HepG2 (cell line): ENCODE data around the gene ASXL1. TPM values are rescaled to one million over a fixed set of nuclear protein-coding genes. Genes with fewer than 3 reads are reported as not detected.

Experiments used
- ASH2L ChIP-seq: fragments of 300-600, 200-600 bp; sonication (generic); IDR thresholded peaks from 2 replicates; pipeline ENCODE4 v1.7.0; 2017; ENCODE audit warnings: low read depth, mild to moderate bottlenecking, moderate library complexity, mixed read lengths, low read length; ENCODE audit not compliant: insufficient read length
- GABPB1 ChIP-seq: IDR thresholded peaks from 2 replicates; pipeline ENCODE4 v1.6.1; 2016; ENCODE audit warnings: mild to moderate bottlenecking, missing genetic modification reagents, moderate library complexity, missing compliant biosample characterization
- LCORL ChIP-seq, 2 experiments: fragments of 450-650 bp in 1 of 2; sonication (generic) in 1 of 2; formaldehyde crosslinking in 1 of 2; IDR thresholded peaks; 2 replicates each; pipeline versions ENCODE4 v1.5.0 to v1.6.1; 2017 to 2020; ENCODE audit warnings: antibody characterized with exemption in 1 of 2, missing genetic modification reagents in 1 of 2
- MAZ ChIP-seq, 2 experiments: sonication (generic) in 1 of 2; formaldehyde crosslinking in 1 of 2; IDR thresholded peaks; 2 replicates each; pipeline versions ENCODE4 v1.5.0 to v1.6.1; 2012 to 2020; ENCODE audit warnings: low read depth in 2 of 2, mild to moderate bottlenecking in 2 of 2, borderline replicate concordance in 1 of 2, improper control_type of control experiment in 1 of 2, low read length in 1 of 2, missing genetic modification reagents in 1 of 2, moderate library complexity in 1 of 2
- MXD3 ChIP-seq: IDR thresholded peaks from 2 replicates; pipeline ENCODE4 v1.6.1; 2016; ENCODE audit warnings: mild to moderate bottlenecking, missing biosample characterization, missing genetic modification reagents
- ONECUT2 ChIP-seq: sonication (generic); formaldehyde crosslinking; IDR thresholded peaks from 2 replicates; pipeline ENCODE4 v1.4.0; 2020; ENCODE audit warnings: missing genetic modification reagents
- RCOR2 ChIP-seq: IDR thresholded peaks from 2 replicates; pipeline ENCODE4 v1.6.1; 2016; ENCODE audit warnings: missing biosample characterization, missing genetic modification reagents
- SMYD3 ChIP-seq: sonication (generic); formaldehyde crosslinking; IDR thresholded peaks from 2 replicates; pipeline ENCODE4 v1.8.1; 2023; ENCODE audit warnings: mild to moderate bottlenecking, missing genetic modification reagents
- TP53 ChIP-seq: sonication (generic); formaldehyde crosslinking; conservative IDR thresholded peaks from 2 replicates; pipeline ENCODE4 v1.4.0; 2020; ENCODE audit warnings: missing genetic modification reagents
- TSC22D2 ChIP-seq: sonication (generic); formaldehyde crosslinking; IDR thresholded peaks from 2 replicates; pipeline ENCODE4 v1.5.1; 2020; ENCODE audit warnings: missing genetic modification reagents, mild to moderate bottlenecking, borderline replicate concordance
- ZNF263 ChIP-seq: sonication (generic); formaldehyde crosslinking; IDR thresholded peaks from 2 replicates; pipeline ENCODE4 v1.4.0; 2020; ENCODE audit warnings: missing genetic modification reagents
- ZNF510 ChIP-seq: sonication (generic); formaldehyde crosslinking; IDR thresholded peaks from 2 replicates; pipeline ENCODE4 v1.4.0; 2020; ENCODE audit warnings: low read depth, mild to moderate bottlenecking, missing genetic modification reagents
- ZNF761 ChIP-seq: sonication (generic); formaldehyde crosslinking; conservative IDR thresholded peaks from 2 replicates; pipeline ENCODE4 v1.4.0; 2020; ENCODE audit warnings: mild to moderate bottlenecking, missing genetic modification reagents
- polyA plus RNA-seq, 8 experiments: library from polyadenylated mRNA; depleted of rRNA in 3 of 8; stranded (reverse) in 7 of 8; unstranded in 1 of 8; fragments of >200 nt; fragmentation: Illumina TruSeq in 4 of 8; extraction: Trizol in 4 of 8; gene quantifications; 2 replicates each; pipeline versions ENCODE4 v1.2.1 to v1.2.3, GENCODE V29; 2011 to 2016; ENCODE audit warnings: low read depth in 4 of 8, missing spikeins in 1 of 8, mixed read lengths in 1 of 8; ENCODE audit not compliant: insufficient read depth in 1 of 8
- total RNA-seq, 5 experiments: library from RNA; depleted of rRNA; stranded (reverse); fragments of >200 nt; fragmentation: Illumina TruSeq; extraction: Trizol; gene quantifications; 2 replicates each; pipeline ENCODE4 v1.2.3, GENCODE V29; 2016; ENCODE audit warnings: low read depth in 1 of 5
- TF ChIP-seq, protein P1 (sequence below): sonication (generic); formaldehyde crosslinking; IDR thresholded peaks from 2 replicates; pipeline ENCODE4 v1.4.0; 2020; ENCODE audit warnings: missing genetic modification reagents
- TF ChIP-seq, protein P2 (sequence below), 2 experiments: sonication (generic) in 1 of 2; formaldehyde crosslinking in 1 of 2; IDR thresholded peaks; 2 replicates each; pipeline versions ENCODE4 v1.4.0 to v1.6.1; 2018 to 2020; ENCODE audit warnings: missing genetic modification reagents in 2 of 2, borderline replicate concordance in 1 of 2, low read depth in 1 of 2, mild to moderate bottlenecking in 1 of 2, missing biosample characterization in 1 of 2
- TF ChIP-seq, protein P3 (sequence below): sonication (generic); formaldehyde crosslinking; conservative IDR thresholded peaks from 2 replicates; pipeline ENCODE4 v1.4.0; 2020; ENCODE audit warnings: mild to moderate bottlenecking, missing genetic modification reagents, moderate library complexity
- TF ChIP-seq, protein P4 (sequence below): IDR thresholded peaks from 2 replicates; pipeline ENCODE4 v1.6.1; 2016; ENCODE audit warnings: missing biosample characterization, missing genetic modification reagents, low read depth

Gene ASXL1
- total and polyA plus RNA-seq, 2 of the 13 experiments (the other 11 are each of a cell fraction or from before 2014, with no cell fraction given) = 62.1 to 74.8 TPM

DNA sequence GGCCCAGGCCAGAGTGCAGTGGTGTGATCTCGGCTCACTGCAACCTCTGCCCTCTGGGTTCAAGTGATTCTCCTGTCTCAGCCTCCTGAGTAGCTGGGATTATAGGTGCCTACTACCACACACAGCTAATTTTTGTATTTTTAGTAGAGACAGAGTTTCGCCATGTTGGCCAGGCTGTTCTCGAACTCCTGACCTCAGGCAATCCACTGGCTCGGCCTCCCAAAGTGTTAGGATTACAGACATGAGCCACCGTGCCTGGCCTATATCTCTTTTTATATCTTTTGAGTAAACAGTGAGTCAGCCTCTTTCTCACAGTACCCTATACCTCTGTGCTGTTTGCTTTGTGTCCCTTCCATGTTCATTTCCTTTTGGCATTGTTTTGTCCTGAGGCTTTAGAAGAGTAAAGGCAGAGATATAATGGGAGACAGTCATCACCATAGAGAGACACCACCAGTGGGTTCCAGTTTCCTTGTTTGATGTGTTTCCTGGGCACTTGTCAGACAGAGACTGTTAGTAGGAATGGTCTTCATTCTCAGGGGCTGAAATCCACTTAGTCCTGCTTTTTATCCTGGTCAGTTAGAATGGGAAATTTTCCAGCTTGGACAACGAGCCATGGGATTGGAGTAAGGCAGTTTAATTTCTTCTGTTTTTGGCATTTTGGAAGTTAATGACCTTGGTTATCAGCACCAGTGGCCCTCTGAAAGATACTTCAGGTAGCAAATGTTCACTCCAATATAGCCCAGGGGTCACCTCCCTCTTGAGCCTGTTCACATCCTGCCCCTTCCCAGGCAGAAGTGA, 32.2 kb upstream of the ASXL1 start (continued):
- TF ChIP-seq GABPB1 (peak; percentile 38; the same call in 1 of the 2 replicates), MAZ (IDR thresholded peaks at IDR 0.05; ENCODE audit: borderline replicate concordance, low read depth, low read length) (no peak), MAZ (CRISPR knock-in tag; IDR thresholded peaks at IDR 0.05; ENCODE audit: low read depth) (no peak), ONECUT2 (no peak), ZNF510 (CRISPR knock-in tag) (no peak), MXD3 (CRISPR knock-in tag) (no peak), TP53 (CRISPR knock-in tag) (peak; percentile 70), TSC22D2 (CRISPR knock-in tag) (no peak), LCORL (IDR thresholded peaks at IDR 0.05) (no peak), LCORL (CRISPR knock-in tag; IDR thresholded peaks at IDR 0.05) (peak; percentile 86), RCOR2 (peak; percentile 100), ZNF263 (CRISPR knock-in tag) (no peak), ZNF761 (CRISPR knock-in tag) (peak; percentile 76; the same call in 1 of the 2 replicates), SMYD3 (no peak), ASH2L (peak; percentile 66)
- TF ChIP-seq, protein P1, sequence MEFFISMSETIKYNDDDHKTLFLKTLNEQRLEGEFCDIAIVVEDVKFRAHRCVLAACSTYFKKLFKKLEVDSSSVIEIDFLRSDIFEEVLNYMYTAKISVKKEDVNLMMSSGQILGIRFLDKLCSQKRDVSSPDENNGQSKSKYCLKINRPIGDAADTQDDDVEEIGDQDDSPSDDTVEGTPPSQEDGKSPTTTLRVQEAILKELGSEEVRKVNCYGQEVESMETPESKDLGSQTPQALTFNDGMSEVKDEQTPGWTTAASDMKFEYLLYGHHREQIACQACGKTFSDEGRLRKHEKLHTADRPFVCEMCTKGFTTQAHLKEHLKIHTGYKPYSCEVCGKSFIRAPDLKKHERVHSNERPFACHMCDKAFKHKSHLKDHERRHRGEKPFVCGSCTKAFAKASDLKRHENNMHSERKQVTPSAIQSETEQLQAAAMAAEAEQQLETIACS (CRISPR knock-in tag) = no peak
- TF ChIP-seq, protein P2, sequence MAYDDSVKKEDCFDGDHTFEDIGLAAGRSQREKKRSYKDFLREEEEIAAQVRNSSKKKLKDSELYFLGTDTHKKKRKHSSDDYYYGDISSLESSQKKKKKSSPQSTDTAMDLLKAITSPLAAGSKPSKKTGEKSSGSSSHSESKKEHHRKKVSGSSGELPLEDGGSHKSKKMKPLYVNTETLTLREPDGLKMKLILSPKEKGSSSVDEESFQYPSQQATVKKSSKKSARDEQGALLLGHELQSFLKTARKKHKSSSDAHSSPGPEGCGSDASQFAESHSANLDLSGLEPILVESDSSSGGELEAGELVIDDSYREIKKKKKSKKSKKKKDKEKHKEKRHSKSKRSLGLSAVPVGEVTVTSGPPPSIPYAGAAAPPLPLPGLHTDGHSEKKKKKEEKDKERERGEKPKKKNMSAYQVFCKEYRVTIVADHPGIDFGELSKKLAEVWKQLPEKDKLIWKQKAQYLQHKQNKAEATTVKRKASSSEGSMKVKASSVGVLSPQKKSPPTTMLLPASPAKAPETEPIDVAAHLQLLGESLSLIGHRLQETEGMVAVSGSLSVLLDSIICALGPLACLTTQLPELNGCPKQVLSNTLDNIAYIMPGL (CRISPR knock-in tag; IDR thresholded peaks at IDR 0.05; ENCODE audit: borderline replicate concordance in 1 of 2, low read depth in 1 of 2) = peak; percentile 24 to 35; a peak in 1 of 4 replicates
- TF ChIP-seq, protein P3, sequence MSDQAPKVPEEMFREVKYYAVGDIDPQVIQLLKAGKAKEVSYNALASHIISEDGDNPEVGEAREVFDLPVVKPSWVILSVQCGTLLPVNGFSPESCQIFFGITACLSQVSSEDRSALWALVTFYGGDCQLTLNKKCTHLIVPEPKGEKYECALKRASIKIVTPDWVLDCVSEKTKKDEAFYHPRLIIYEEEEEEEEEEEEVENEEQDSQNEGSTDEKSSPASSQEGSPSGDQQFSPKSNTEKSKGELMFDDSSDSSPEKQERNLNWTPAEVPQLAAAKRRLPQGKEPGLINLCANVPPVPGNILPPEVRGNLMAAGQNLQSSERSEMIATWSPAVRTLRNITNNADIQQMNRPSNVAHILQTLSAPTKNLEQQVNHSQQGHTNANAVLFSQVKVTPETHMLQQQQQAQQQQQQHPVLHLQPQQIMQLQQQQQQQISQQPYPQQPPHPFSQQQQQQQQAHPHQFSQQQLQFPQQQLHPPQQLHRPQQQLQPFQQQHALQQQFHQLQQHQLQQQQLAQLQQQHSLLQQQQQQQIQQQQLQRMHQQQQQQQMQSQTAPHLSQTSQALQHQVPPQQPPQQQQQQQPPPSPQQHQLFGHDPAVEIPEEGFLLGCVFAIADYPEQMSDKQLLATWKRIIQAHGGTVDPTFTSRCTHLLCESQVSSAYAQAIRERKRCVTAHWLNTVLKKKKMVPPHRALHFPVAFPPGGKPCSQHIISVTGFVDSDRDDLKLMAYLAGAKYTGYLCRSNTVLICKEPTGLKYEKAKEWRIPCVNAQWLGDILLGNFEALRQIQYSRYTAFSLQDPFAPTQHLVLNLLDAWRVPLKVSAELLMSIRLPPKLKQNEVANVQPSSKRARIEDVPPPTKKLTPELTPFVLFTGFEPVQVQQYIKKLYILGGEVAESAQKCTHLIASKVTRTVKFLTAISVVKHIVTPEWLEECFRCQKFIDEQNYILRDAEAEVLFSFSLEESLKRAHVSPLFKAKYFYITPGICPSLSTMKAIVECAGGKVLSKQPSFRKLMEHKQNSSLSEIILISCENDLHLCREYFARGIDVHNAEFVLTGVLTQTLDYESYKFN = peak; percentile 90
- TF ChIP-seq, protein P4, sequence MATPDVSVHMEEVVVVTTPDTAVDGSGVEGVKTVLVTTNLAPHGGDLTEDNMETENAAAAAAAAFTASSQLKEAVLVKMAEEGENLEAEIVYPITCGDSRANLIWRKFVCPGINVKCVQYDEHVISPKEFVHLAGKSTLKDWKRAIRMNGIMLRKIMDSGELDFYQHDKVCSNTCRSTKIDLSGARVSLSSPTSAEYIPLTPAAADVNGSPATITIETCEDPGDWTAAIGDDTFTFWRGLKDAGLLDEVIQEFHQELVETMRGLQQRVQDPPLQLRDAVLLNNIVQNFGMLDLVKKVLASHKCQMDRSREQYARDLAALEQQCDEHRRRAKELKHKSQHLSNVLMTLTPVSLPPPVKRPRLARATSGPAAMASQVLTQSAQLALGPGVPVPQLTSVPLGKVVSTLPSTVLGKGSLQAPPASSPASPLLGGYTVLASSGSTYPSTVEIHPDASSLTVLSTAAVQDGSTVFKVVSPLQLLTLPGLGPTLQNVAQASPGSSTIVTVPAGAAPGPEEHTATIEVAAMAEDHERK (CRISPR knock-in tag) = no peak
